Retinal pigment epithelial cell (primary cell): ENCODE results near the gene SPINK4.

ENCODE experiments used
- DNase-seq: peaks from one replicate; pipeline ENCODE4 v3.0.0-alpha.2; 2010; ENCODE audit warnings: low read depth
- H3K4me3 ChIP-seq: 2 replicates; pipeline ENCODE4 v1.5.1; 2011; ENCODE audit warnings: mild to moderate bottlenecking, low read length, control low read depth, moderate library complexity
- TF ChIP-seq, protein P1 (sequence below): conservative IDR thresholded peaks from 2 replicates; pipeline ENCODE4 v1.5.1; 2011; ENCODE audit warnings: low read depth, low read length, control low read depth, inconsistent platforms

The SPINK4 gene

GRCh38 chr9:33249087-33249658, 9.2 kb downstream of the SPINK4 start:
- TF ChIP-seq, protein P1, sequence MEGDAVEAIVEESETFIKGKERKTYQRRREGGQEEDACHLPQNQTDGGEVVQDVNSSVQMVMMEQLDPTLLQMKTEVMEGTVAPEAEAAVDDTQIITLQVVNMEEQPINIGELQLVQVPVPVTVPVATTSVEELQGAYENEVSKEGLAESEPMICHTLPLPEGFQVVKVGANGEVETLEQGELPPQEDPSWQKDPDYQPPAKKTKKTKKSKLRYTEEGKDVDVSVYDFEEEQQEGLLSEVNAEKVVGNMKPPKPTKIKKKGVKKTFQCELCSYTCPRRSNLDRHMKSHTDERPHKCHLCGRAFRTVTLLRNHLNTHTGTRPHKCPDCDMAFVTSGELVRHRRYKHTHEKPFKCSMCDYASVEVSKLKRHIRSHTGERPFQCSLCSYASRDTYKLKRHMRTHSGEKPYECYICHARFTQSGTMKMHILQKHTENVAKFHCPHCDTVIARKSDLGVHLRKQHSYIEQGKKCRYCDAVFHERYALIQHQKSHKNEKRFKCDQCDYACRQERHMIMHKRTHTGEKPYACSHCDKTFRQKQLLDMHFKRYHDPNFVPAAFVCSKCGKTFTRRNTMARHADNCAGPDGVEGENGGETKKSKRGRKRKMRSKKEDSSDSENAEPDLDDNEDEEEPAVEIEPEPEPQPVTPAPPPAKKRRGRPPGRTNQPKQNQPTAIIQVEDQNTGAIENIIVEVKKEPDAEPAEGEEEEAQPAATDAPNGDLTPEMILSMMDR: no peak
- DNase-seq: no peak

GRCh38 chr9:33249983-33250382, 10.0 kb downstream of the SPINK4 start:
- TF ChIP-seq, protein P1: no peak
- no peak overlapping the region for H3K4me3 ChIP-seq
- DNase-seq: no peak

More at GRCh38 chr9:33249087-33249658, 9.2 kb downstream of the SPINK4 start:
- no peak overlapping the region for H3K4me3 ChIP-seq

- H3K4me3 ChIP-seq: no peak overlapping the region
- TF ChIP-seq, protein P1: no peak
- no peak for DNase-seq
Measured at GRCh38 chr9:33250458-33250995, 10.6 kb downstream of the SPINK4 start.

DNA sequence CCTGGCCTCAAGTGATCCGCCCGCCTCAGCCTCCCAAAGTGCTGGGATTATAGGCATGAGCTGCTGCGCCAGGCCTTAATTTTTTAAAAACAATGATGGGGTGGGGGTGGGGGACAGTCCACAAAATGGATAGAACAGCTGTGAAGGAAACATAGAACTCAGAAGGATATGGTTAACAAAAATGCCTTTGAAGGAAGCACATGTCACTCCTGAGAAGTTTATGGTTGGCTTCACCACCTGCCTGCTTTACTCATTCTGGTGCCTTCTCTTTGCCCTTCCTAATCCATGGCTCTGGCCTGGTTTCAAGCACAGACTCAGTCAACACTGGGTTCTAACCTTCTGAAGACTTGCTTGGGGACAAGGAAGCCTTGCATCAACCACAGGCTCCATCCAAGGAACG, 14.2 kb downstream of the SPINK4 start:
- DNase-seq: no peak
- no peak overlapping the region for H3K4me3 ChIP-seq
- TF ChIP-seq, protein P1: no peak

DNA sequence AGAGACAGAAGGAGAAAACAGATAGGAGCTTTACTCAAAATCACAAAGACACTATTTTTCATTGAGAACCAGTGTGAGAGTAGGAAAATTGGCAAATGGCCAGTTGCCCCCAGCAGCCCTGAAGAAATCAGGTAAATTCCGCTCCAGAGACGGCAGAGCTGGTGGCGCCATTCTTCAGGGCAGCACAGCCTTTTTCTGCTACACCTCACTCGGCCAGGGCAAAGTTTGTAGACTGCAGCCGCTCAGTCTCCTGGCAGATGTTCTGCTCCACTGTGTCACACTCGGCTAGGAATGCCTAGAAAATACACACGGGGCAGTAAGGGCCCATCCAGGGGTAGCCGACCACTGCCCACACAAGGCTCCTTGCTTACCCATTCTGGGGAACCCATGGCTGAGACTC, 15.0 kb downstream of the SPINK4 start:
- TF ChIP-seq, protein P1: no peak
- no peak overlapping the region for H3K4me3 ChIP-seq

GRCh38 chr9:33255471-33255870, 15.5 kb downstream of the SPINK4 start:
- no peak overlapping the region for H3K4me3 ChIP-seq
- TF ChIP-seq, protein P1: no peak
- no peak for DNase-seq

More for the DNA sequence above, 15.0 kb downstream of the SPINK4 start:
- no peak for DNase-seq

DNA sequence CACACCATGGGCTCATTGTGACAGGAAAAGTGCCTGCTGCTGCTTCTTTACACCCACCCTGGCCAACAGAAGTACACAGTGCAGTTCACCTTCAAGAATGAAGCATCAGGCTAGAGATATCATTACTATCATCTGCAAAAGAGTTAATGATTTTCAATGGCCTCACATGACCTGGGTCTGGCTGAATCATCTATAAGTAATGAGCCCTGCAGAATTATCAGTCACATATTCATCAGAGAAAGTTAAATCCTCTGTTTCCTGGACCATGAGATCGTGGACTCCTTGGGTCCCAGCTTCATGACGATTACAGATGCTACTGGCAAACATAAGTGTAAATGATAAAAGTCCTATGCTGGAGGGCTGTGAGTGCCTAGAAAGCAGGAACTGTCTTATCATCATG, 16.3 kb downstream of the SPINK4 start:
- H3K4me3 ChIP-seq: no peak overlapping the region
- TF ChIP-seq, protein P1: no peak
- no peak for DNase-seq
